Measurements from ENCODE around the gene INHBA. TPM values are rescaled to one million over a fixed set of nuclear protein-coding genes. Genes with fewer than 3 reads are reported as not detected.

INHBA gene
- total RNA-seq, 1 donor from 2014 or later: 103 TPM

DNA sequence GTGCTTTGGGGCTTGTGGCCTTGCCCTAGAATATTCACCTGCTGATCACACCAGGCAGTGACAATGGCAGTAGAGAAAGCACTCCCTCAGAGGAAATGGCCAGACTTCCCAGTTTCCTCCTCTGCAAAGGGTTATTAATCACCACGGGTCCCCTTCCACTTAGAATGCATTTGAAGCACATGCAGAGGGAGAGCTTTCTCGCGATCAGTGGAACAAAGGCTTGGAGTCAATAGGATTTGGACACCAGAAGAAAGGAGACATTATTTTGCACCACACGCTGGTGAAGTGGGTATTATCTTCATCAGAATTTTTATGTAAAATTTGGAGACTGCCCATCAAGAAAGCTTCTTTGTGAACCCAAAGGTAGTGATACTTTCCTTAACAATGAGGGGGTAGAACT is 35.4 kb upstream of the INHBA start:
- Histone ChIP-seq H3K36me3 (ENCODE audit: insufficient read depth, low read length) (no peaks in the 10 kb centered on the region), H3K27ac (ENCODE audit: low read depth, low read length) (no peak overlapping the region), H3K9me3 (ENCODE audit: insufficient read depth, low read depth, low read length) (peaks cover 6% of the 10 kb centered on the region), H3K27me3 (ENCODE audit: insufficient read depth, low read length) (no peaks in the 10 kb centered on the region), H3K4me3 (ENCODE audit: insufficient read depth, low read depth, low read length) (no peak overlapping the region), H3K4me1 (ENCODE audit: insufficient read depth, low read length) (no peaks in the 10 kb centered on the region), H3K4me2 (ENCODE audit: low read length) (no peak overlapping the region), H3K9ac (ENCODE audit: low read length) (no peak overlapping the region), H2AFZ (ENCODE audit: low read depth, low read length) (peak overlapping the region; percentile 23), H4K20me1 (ENCODE audit: insufficient read depth, low read length) (no peaks in the 10 kb centered on the region), H3K79me2 (ENCODE audit: insufficient read depth, low read length) (no peaks in the 10 kb centered on the region)
- Mint-ChIP-seq H3K27ac (ENCODE audit: unreplicated experiment) (no peak overlapping the region), H3K27me3 (ENCODE audit: low read depth, unreplicated experiment) (no peaks in the 10 kb centered on the region), H3K4me3 (ENCODE audit: unreplicated experiment) (no peak overlapping the region), H3K9me3 (ENCODE audit: unreplicated experiment) (no peaks in the 10 kb centered on the region), H3K4me1 (ENCODE audit: low read depth, unreplicated experiment) (peaks cover 15% of the 10 kb centered on the region), H3K36me3 (ENCODE audit: low read depth, unreplicated experiment) (no peaks in the 10 kb centered on the region)
- TF ChIP-seq CTCF (IDR thresholded peaks at IDR 0.05; ENCODE audit: insufficient read depth, low read depth, low read length): no peak
- no peak for TF ChIP-seq EZH2 (IDR thresholded peaks at IDR 0.05; ENCODE audit: insufficient read depth, low read length)
- FAIRE-seq (no peak), DNase-seq (ENCODE audit: low read depth) (no peak)

- TF ChIP-seq EZH2 (IDR thresholded peaks at IDR 0.05; ENCODE audit: insufficient read depth, low read length) (no peak), CTCF (IDR thresholded peaks at IDR 0.05; ENCODE audit: insufficient read depth, low read depth, low read length) (no peak)
- Mint-ChIP-seq H3K27ac (ENCODE audit: unreplicated experiment) (no peak overlapping the region), H3K9me3 (ENCODE audit: unreplicated experiment) (no peaks in the 10 kb centered on the region), H3K27me3 (ENCODE audit: low read depth, unreplicated experiment) (no peaks in the 10 kb centered on the region), H3K4me3 (ENCODE audit: unreplicated experiment) (no peak overlapping the region), H3K4me1 (ENCODE audit: low read depth, unreplicated experiment) (peaks cover 16% of the 10 kb centered on the region), H3K36me3 (ENCODE audit: low read depth, unreplicated experiment) (no peaks in the 10 kb centered on the region)
- no peaks in the 10 kb centered on the region for H3K9me3 ChIP-seq (ENCODE audit: insufficient read depth, low read depth, low read length)
- no peaks in the 10 kb centered on the region for H3K4me1 ChIP-seq (ENCODE audit: insufficient read depth, low read length)
- H4K20me1 ChIP-seq (ENCODE audit: insufficient read depth, low read length): no peaks in the 10 kb centered on the region
- H3K9ac ChIP-seq (ENCODE audit: low read length): no peak overlapping the region
- H3K79me2 ChIP-seq (ENCODE audit: insufficient read depth, low read length): no peaks in the 10 kb centered on the region
- H3K27ac ChIP-seq (ENCODE audit: low read depth, low read length): no peak overlapping the region
- H3K4me2 ChIP-seq (ENCODE audit: low read length): no peak overlapping the region
- no peak overlapping the region for H2AFZ ChIP-seq (ENCODE audit: low read depth, low read length)
- no peak overlapping the region for H3K4me3 ChIP-seq (ENCODE audit: insufficient read depth, low read depth, low read length)
- H3K36me3 ChIP-seq (ENCODE audit: insufficient read depth, low read length): no peaks in the 10 kb centered on the region
- no peaks in the 10 kb centered on the region for H3K27me3 ChIP-seq (ENCODE audit: insufficient read depth, low read length)
- FAIRE-seq (no peak), DNase-seq (ENCODE audit: low read depth) (no peak)
Observed at GRCh38 chr7:41735206-41735605, 32.3 kb upstream of the INHBA start.

DNA sequence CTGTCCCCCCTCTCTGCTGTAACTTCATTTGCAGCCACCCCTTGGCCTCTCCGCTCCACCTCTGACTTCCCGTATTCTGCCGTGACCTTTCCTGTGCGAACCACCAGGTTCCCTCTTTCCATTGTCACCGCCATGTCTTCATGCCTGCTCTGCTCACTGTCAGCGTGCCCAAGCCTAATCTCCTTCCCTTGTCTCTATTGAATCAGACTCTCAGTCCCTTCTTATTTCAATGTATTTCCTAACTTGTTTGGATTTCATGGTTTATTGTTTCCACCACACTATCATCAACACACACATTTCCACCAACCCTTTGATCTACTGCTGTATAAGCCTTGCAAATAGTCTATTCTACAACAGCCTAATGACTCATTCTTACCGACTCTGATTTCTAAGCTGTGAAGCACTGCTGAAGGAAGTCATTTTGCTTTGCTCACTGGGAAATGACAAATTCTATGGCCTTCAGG is 30.0 kb upstream of the INHBA start:
- DNase-seq (ENCODE audit: low read depth) (peak; percentile 26), FAIRE-seq (peak; percentile 63)
- H3K9me3 ChIP-seq (ENCODE audit: insufficient read depth, low read depth, low read length): no peaks in the 10 kb centered on the region
- Mint-ChIP-seq H3K4me1 (ENCODE audit: low read depth, unreplicated experiment) (peaks cover 16% of the 10 kb centered on the region), H3K27me3 (ENCODE audit: low read depth, unreplicated experiment) (no peaks in the 10 kb centered on the region), H3K4me3 (ENCODE audit: unreplicated experiment) (no peak overlapping the region), H3K9me3 (ENCODE audit: unreplicated experiment) (peaks cover 2% of the 10 kb centered on the region), H3K36me3 (ENCODE audit: low read depth, unreplicated experiment) (no peaks in the 10 kb centered on the region), H3K27ac (ENCODE audit: unreplicated experiment) (peak overlapping the region; percentile 7)
- H3K9ac ChIP-seq (ENCODE audit: low read length): no peak overlapping the region
- H3K4me2 ChIP-seq (ENCODE audit: low read length): no peak overlapping the region
- peak overlapping the region; percentile 37 for H2AFZ ChIP-seq (ENCODE audit: low read depth, low read length)
- no peaks in the 10 kb centered on the region for H3K79me2 ChIP-seq (ENCODE audit: insufficient read depth, low read length)
- peak overlapping the region; percentile 11 for H3K27ac ChIP-seq (ENCODE audit: low read depth, low read length)
- H4K20me1 ChIP-seq (ENCODE audit: insufficient read depth, low read length): no peaks in the 10 kb centered on the region
- H3K36me3 ChIP-seq (ENCODE audit: insufficient read depth, low read length): no peaks in the 10 kb centered on the region
- TF ChIP-seq EZH2 (IDR thresholded peaks at IDR 0.05; ENCODE audit: insufficient read depth, low read length): no peak
- TF ChIP-seq CTCF (IDR thresholded peaks at IDR 0.05; ENCODE audit: insufficient read depth, low read depth, low read length): no peak
- no peaks in the 10 kb centered on the region for H3K27me3 ChIP-seq (ENCODE audit: insufficient read depth, low read length)
- H3K4me3 ChIP-seq (ENCODE audit: insufficient read depth, low read depth, low read length): no peak overlapping the region
- H3K4me1 ChIP-seq (ENCODE audit: insufficient read depth, low read length): no peaks in the 10 kb centered on the region
